Measurements from ENCODE around the gene CTNNA3. TPM values are rescaled to one million over a fixed set of nuclear protein-coding genes. Genes with fewer than 3 reads are reported as not detected.

The CTNNA3 gene
- total and polyA plus RNA-seq, 2 donors from 2014 or later = 0.45 to 0.72 TPM

DNA sequence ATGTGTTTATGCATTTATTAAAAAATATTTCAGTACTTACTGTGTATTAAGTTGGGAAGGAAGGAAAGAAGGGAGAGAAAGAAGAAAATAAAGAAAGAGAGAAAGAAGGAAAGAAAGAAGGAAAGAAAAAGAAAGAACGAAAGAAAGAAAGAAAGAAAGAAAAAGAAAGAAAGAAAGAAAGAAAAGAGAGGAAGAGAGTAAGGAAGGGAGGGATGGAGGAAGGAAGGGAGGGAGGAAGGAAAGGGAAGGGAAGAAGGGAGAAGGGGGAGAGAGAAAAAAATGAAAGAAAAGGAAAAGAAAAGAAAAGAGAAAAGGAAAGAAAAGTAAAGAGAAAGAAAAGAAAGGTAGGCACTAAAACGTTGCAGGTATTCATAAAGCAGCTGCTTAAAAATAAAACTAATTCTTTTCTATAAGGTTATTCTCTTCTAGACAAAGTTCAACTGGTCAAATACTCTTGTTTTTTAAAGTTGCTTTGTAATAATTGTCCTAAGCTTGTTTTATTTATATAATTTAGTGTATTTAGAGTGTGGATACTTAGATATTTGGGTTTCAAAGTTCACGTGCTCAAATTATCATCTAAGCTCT lies 1473.4 kb downstream of the CTNNA3 start:
- H3K4me1 ChIP-seq (ENCODE audit: control insufficient read depth in 2 of 3, insufficient read depth in 2 of 3, low read depth in 1 of 3, low read length in 3 of 3) = no peaks in the 10 kb centered on the region
- intact Hi-C loops (cut with DNase I) = no loop called here
- no peak overlapping the region for H3K27ac ChIP-seq (ENCODE audit: low read depth in 2 of 2, low read length in 2 of 2)
- no peaks in the 10 kb centered on the region for H3K36me3 ChIP-seq (ENCODE audit: control insufficient read depth in 2 of 3, insufficient read depth in 3 of 3, low read length in 3 of 3)
- H3K9ac ChIP-seq (ENCODE audit: low read length in 3 of 3) = no peak overlapping the region
- no peaks in the 10 kb centered on the region for H3K9me3 ChIP-seq (ENCODE audit: control insufficient read depth in 2 of 3, insufficient read depth in 1 of 3, low read length in 3 of 3)
- no peak for TF ChIP-seq CTCF (IDR thresholded peaks at IDR 0.05; ENCODE audit: borderline replicate concordance, extremely low read depth, insufficient read depth)
- H3K27me3 ChIP-seq (ENCODE audit: control insufficient read depth, insufficient read depth, low read length) = no peaks in the 10 kb centered on the region
- no peak for DNase-seq
- no peak overlapping the region for H3K4me3 ChIP-seq (ENCODE audit: low read length in 3 of 3)
- no peak for FAIRE-seq

DNA sequence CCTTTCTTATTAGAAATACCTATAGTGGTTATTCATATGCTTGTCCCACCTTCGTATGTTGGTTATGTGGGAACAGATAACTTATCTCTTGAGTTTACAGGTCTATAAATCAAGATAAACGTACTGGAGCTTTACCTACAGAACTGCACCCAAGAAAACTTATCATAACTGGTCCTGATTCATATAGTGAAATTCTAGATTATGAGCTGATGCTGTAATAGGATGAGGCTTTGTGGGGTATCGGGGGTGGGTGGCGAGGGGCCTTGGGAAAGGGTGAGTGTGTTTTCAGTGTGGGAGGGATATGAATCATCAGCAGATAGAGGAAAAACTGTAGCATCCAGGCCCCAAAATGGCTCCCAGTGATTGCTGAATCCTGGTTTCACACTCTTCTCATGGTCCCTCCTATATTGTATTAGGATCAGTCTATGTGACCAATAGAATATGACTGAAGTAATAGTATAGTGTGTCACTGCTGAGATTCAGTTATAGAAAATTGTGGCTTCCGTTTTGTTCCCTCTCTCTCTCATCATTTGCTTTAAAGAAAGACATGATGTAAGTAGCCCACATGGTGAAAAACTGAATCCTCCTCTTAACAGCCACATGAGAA lies 1476.9 kb downstream of the CTNNA3 start:
- FAIRE-seq (no peak), DNase-seq (no peak)
- Histone ChIP-seq H3K4me1 (ENCODE audit: control insufficient read depth in 2 of 3, insufficient read depth in 2 of 3, low read depth in 1 of 3, low read length in 3 of 3) (no peaks in the 10 kb centered on the region), H3K9ac (ENCODE audit: low read length in 3 of 3) (no peak overlapping the region), H3K27me3 (ENCODE audit: control insufficient read depth, insufficient read depth, low read length) (no peaks in the 10 kb centered on the region), H3K4me3 (ENCODE audit: low read length in 3 of 3) (no peak overlapping the region), H3K9me3 (ENCODE audit: control insufficient read depth in 2 of 3, insufficient read depth in 1 of 3, low read length in 3 of 3) (no peaks in the 10 kb centered on the region), H3K36me3 (ENCODE audit: control insufficient read depth in 2 of 3, insufficient read depth in 3 of 3, low read length in 3 of 3) (no peaks in the 10 kb centered on the region), H3K27ac (ENCODE audit: low read depth in 2 of 2, low read length in 2 of 2) (no peak overlapping the region)
- TF ChIP-seq CTCF (IDR thresholded peaks at IDR 0.05; ENCODE audit: borderline replicate concordance, extremely low read depth, insufficient read depth) = no peak
- intact Hi-C loops (cut with DNase I) = no loop called here

DNA sequence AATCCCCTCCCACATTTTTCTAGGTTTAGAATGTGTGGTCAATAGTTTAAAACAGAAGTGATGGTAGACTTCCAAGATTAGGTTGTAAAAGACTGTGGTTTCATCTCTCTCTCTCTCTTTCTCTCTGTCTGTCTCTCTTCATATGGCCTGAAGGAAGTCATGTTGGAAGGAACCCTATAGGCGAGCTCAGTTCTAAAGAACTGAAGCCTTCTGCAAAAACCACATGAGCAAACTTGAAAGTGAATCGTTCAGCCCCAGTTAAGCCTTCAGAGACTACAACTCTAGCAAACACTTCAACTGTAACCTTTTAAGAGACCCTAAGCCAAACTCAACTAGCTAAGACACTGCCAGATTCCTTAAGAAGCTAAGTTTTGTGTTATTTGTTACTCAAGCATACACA lies 1477.7 kb downstream of the CTNNA3 start:
- Histone ChIP-seq H3K9me3 (ENCODE audit: control insufficient read depth in 2 of 3, insufficient read depth in 1 of 3, low read length in 3 of 3) (no peaks in the 10 kb centered on the region), H3K4me3 (ENCODE audit: low read length in 3 of 3) (no peak overlapping the region), H3K27ac (ENCODE audit: low read depth in 2 of 2, low read length in 2 of 2) (no peak overlapping the region), H3K36me3 (ENCODE audit: control insufficient read depth in 2 of 3, insufficient read depth in 3 of 3, low read length in 3 of 3) (no peaks in the 10 kb centered on the region), H3K9ac (ENCODE audit: low read length in 3 of 3) (no peak overlapping the region), H3K27me3 (ENCODE audit: control insufficient read depth, insufficient read depth, low read length) (no peaks in the 10 kb centered on the region), H3K4me1 (ENCODE audit: control insufficient read depth in 2 of 3, insufficient read depth in 2 of 3, low read depth in 1 of 3, low read length in 3 of 3) (no peaks in the 10 kb centered on the region)
- DNase-seq (no peak), FAIRE-seq (no peak)
- no peak for TF ChIP-seq CTCF (IDR thresholded peaks at IDR 0.05; ENCODE audit: borderline replicate concordance, extremely low read depth, insufficient read depth)
- intact Hi-C loops (cut with DNase I) = no loop called here

All from kidney (tissue), 14 donors.